ENCODE measurements around the gene MAP3K12.

Gene MAP3K12

DNA sequence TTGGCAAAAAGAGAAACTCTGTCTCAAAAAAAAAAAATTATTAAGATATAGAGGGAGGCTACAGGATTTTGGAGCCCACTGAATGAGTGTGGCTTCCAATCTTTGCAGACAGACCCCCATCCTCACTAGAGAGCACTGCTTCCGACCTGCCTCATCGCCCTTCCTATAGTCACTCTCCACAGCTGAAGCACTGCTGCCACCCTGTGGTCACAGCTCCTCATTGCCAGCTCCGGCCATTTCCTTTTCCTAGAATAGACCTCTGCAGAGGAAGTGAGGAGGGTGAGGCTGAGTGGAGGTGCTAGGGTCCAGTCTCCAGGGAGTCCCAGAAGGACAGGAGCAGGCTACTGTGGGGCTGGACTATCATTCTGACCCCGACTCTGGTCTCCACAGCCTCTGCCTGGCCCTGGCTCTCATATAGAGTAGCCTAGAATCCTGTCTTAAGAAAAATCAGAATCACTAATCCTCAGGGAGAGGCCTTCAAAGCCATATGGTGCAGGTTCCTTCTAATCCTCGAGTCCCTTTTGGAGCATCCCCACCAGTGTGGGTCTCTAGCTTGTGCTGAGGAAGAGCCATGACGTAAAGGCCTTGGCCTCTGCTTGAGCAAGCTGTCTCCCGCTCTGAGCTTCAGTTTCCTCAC lies 9.4 kb upstream of the MAP3K12 start:
- peak; percentile 76 for DNase-seq

DNA sequence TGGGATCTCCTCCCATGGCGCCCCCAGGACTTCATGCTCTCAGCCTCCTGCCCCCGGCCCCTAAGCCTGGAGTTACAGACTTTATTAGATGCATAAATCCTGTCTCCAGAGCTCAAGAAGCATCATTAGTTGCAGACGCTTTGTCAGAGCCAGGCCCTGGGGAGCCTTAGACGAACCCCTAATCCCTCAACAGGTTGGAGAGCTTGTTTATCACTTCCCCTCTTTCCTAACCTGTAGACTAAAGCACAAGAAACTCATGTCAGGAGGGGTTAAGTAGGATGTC lies 8.3 kb upstream of the MAP3K12 start:
- DNase-seq = no peak

DNA sequence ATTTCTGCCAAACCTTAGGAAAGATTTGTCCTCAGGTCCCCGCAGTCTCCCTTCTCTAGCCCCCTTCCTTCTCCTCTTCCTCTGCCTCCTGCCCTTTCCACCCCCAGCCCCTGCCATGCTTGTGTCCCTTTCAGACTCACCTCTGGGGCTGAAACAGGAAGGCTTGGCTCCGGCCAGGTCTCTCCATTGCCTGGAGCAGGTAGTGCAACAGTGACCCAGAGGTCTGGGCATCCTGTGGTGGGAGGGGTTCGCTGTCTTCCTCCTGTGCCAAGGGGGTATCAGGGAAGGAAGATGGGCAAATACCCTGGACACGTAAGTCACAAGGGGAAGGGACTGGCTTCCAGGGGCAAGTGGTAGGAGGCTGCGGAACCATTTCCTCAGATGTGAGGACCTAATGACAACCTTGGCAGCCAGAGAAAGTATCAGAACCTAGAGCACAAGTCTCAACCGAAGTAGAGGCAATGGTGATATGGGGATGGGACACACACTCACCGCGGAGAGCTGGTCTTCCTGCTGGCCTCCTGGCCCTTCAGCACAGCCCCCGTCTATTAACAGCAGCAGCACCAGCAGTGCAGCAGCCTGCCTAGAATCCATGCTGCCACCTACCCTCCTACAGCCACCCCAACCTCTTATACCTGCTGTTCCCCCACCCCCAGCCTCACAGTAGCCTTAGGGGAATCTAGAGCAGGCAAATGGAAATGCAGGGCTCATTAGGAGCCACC lies 7.8 kb upstream of the MAP3K12 start, which contains the start of gene NPFF:
NPFF (minus strand) TSS at position 604 of the 722 bp plus-strand sequence; CDS start at position 594, 10 bp downstream.
- DNase-seq = no peak

DNA sequence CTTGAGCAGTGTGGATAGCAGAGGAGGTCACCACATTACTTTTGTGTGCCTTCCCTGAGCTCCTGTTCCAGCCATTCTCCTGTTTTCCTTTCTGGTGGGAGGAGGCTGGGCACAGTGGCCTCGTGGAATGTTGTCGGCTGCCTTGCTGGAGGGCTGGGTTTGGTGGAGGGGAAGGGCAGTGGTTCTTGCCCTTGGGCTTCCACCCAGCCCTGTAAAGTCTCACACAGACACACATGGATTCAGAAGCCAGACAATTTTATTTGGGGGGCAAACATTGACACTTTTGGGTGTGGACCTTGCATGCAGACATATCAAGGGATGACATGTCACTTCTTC lies 7.2 kb upstream of the MAP3K12 start:
- DNase-seq = no peak

DNA sequence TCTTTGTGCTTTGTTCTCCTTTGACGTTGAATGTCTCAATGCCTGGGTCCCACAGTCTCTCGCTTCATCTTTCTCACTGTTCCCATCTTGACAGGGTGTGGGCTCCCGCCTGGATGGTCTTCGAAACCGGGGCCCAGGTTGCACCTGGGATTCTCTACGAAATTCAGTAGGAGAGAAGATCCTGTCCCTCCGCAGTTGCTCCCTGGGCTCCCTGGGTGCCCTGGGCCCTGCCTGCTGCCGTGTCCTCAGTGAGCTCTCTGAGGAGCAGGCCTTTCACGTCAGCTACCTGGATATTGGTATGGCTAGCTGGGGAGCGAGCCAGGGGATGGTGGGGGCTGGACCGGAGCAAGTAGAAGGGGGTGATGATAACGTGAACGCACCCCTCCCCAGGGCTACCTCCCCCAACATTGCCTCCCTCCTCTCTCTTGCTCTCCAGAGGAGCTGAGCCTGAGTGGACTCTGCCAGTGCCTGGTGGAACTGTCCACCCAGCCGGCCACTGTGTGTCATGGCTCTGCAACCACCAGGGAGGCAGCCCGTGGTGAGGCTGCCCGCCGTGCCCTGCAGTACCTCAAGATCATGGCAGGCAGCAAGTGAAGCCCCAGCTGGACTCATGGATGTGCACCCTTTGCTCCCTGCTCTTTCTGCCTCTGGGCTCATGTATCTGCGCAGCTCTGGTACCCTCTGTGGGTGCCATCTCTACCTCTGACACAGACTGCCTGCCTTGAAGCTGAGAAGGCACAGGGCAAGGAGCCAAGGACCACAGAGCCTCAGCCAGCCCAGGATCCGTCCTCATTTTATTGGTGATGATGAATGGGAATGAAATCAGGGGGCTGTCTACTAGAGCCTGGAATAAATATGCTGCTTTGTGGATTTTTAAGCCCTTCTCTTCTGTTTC lies 6.5 kb upstream of the MAP3K12 start:
- DNase-seq = no peak

DNA sequence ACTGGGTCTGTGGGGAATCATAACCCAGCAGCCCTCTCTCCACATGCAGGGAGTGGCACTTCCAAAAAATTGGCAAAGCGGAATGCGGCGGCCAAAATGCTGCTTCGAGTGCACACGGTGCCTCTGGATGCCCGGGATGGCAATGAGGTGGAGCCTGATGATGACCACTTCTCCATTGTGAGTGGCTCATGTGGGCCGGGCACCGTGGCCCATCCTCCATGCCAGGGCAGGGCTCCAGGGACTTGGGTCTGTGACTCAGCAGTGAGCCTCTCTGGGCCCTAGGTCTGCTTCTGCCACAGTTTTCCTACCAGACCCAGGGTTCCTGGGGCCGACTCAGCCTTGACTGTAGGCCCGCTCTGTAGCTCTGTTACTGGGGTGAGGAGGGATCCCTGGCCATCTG lies 5.8 kb upstream of the MAP3K12 start:
- no peak for DNase-seq

DNA sequence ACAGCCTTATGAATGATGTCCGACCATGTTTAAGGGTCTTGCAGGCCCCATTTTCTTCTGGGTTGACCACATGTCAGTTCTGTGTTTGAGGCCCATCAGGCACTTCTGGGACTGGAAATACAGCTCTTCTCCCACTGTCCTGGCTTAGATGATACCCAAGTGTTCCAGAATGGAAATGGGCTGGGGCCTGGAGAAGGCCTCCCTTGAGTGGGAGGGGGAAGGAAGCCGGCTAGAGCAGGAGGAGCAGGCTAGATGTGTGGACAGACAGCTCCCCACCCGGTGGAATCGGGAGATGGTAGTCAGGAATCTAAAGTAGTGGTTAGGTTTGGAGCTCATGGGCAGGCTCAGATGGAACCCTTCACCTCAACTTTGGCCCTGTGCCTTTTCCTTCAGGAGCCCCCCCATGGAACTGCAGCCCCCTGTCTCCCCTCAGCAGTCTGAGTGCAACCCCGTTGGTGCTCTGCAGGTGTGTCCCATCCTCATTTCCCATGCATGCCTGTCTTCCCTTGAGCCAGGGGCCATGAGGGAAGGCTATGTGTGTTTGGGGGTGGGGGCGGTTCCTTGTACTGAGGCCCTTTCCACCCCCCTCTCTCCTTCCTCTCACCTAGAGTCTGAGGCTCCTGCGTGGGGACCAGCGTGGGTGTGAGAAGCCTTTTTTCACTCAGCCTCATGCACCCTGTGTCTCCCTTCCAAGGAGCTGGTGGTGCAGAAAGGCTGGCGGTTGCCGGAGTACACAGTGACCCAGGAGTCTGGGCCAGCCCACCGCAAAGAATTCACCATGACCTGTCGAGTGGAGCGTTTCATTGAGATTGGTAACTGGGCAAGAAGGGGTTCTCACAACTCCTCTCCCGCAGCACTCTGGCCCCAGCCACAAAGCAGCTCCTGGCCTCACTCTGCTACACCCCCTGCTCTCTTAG lies 5.0 kb upstream of the MAP3K12 start:
- no peak for DNase-seq

DNA sequence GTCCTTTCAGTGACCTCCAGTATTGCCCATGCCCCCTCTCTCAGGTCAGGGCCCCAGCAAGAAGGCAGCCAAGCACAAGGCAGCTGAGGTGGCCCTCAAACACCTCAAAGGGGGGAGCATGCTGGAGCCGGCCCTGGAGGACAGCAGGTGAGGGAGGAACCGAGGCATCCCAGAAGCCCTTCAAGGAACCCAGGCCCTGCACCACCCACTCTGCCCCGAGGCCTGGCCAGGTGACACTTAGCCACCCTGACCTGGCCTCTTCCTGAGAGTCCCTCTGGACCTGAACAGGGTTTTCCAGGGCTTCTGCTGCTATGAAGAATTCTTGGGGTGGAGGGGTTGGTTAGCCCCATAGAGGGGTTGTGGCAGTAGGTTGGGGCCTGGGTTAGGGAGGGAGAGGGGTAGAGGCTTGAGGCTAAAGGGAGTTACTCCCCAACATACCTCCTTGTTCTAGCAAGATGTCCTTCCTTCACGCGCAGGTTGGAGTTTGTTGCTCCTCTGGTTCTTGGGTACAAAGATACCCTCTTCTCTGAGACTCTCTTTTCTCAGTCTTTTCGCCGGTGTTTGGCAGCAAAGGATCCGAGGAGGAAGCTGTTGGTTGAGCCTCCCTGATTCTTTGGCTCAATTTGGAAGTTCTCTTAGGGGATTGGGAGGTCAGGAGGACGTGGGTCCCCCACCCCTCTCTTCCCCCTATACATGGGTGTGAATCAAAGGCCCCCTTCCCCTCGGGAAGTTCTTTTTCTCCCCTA lies 3.9 kb upstream of the MAP3K12 start:
- no peak for DNase-seq

DNA sequence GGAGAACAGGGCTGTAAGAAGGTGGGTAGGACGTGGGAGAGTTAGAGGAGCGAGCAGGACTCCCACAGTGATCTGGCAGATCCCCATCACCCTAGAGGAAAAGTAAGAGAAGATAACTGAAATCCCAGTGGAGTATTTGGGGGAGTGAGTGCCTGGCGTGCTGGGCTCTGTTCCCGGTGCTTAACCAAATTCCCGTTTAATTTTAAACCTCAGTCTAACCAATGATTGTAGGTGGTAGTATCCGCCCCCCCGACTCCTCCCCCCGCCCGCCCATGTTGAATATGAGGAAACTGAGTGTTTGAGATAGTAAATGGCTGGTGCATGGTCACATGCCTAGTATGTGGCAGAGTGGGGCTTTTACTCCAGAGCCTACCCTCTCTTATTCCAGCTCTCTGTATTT lies 3.1 kb upstream of the MAP3K12 start:
- DNase-seq = no peak

DNA sequence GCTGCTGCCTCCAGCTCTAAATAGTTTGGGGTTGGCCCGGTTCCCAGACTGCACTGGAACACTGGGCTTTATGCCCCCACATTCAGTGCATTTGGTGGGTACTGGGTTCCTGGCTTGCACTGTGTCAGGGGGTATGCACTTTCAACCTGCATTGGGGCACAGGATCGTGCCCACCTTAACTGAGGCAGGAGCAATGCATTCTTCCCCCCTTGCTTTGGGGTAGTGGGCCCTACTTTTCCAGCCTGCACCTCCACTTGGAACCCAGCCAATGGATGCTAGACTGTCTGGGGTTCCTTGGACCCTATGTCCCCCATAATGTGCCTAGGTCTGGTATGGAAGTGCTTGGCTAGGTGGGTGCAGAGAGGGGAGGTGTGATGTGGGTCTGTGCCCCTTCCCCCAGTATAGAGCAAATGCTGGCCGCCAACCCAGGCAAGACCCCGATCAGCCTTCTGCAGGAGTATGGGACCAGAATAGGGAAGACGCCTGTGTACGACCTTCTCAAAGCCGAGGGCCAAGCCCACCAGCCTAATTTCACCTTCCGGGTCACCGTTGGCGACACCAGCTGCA lies 2.4 kb upstream of the MAP3K12 start:
- no peak for DNase-seq

DNA sequence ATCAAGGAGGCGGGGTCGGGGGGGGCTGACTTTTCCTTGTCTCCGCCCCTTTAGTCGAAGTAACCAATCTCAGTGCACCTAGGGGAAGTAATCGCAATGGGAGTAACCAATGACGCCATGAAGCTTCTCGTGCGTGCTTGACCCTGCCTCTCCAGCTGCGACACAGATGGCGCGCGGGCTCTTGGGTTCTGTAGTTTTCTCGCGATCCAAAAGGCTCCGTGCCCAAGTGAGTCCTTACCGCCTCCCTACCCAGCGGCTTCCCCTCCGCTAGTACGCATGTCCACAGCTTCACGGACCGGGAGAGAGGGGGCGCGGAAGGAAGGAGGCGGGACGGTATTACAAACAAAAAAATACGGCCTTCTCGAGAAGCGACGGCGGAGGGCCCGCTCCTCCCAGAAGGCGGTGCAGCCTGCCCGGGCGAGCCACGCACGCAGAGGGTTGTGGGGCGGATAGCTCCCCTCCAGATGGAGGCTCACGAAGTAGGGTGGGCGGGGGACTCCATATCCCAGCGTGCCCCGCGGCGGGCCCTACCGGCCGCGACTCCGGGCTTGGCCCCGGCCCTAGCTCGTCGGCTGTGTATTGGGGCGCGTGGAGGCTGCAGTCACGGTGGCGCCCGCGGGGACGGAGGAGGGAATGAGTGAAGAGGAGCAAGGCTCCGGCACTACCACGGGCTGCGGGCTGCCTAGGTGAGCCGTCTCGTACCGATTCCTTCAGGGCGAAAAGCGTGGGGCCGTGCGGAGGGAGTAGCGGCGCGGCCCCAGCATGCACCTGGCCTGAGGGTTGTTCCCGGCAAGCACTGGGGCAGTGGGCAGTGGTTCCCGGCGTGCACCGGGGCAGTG lies 1.7 kb upstream of the MAP3K12 start, which contains the start of gene TARBP2:
TARBP2 (plus strand) TSS at position 508 of the 839 bp plus-strand sequence; CDS start at position 634, 126 bp downstream.
- peak; percentile 99 for DNase-seq

DNA sequence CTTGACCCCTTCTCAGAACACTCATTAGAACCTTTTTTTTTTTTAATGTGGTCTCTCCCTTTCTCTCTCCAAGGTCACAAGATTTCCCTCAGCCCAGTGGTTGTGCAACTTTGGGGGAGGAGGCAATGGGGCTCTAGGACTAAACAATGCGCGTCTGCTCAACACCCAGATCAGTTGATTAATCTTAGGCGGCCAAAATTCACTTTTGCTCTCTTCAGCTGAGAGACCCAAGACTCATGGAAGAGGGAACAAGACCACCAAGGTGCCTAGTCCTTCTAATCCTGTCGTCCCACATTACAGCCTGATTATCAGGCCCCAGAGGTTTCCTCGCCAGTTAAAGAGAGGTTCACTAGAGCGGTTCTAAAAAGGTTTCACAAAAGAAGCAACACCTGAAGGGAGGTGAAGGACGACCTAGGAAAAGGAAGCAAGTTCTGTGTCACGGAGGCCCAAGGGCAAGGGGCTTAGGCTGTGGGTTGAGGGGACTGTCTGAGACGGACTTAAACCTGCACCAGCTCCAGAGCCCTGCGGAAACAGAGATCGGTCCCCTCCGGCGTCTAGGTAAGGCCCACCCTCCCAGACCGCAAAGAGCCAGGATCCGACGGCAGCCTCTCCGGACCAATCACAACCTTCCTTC lies 1.0 kb upstream of the MAP3K12 start:
- no peak for DNase-seq

DNA sequence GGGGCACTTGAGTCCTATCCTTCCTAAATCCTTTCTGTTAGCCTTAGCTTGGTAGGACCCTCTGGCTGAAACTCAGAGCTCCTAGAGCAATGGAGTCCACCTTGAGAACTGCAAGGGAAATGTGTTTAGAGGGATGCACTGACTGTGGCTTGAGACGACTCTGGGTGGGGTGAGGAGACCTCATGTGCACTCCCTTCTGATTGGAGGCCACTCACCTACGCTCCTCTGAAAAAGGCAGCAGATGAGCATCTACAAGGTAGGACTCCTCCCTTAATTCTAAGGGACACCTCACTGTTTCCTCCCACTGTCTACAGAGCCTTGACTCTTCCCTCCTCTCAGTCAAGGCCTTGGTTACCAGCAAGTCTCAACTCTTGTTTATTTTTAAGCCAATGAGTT lies 1.0 kb downstream of the MAP3K12 start:
- no peak for DNase-seq

DNA sequence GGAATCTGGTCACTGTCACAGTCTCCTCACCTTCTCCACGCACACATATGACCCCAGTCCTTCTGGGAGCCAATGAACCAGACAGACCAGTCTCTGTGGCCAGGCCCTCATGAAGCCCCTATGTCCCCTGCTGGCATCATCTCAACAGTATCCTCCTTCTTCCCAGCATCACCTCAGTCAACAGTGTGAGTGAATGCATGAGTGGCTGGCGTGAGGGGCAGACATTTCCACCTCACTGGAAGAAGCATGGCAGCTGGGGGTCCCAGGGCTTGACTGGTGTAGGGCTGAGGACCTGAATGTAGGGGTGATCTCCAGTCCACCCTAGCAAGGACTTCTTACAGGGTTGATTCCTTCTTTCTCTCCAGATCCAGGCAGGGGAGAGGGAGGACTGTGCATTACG lies 1.8 kb downstream of the MAP3K12 start:
- DNase-seq = no peak

DNA sequence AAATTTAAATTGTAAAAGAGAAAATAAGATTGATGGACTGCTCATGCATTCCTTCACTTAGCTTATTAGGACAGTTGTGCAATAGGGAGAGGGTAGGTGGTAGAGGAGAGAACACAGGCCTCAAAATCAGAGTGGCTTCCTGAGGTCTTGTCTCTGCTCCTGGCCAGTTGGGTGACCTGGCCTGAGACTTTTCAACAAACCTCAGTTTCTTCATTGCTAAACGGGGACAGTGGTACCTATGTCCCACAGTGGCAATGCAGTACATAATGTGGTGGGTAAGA lies 2.6 kb downstream of the MAP3K12 start:
- DNase-seq = no peak

DNA sequence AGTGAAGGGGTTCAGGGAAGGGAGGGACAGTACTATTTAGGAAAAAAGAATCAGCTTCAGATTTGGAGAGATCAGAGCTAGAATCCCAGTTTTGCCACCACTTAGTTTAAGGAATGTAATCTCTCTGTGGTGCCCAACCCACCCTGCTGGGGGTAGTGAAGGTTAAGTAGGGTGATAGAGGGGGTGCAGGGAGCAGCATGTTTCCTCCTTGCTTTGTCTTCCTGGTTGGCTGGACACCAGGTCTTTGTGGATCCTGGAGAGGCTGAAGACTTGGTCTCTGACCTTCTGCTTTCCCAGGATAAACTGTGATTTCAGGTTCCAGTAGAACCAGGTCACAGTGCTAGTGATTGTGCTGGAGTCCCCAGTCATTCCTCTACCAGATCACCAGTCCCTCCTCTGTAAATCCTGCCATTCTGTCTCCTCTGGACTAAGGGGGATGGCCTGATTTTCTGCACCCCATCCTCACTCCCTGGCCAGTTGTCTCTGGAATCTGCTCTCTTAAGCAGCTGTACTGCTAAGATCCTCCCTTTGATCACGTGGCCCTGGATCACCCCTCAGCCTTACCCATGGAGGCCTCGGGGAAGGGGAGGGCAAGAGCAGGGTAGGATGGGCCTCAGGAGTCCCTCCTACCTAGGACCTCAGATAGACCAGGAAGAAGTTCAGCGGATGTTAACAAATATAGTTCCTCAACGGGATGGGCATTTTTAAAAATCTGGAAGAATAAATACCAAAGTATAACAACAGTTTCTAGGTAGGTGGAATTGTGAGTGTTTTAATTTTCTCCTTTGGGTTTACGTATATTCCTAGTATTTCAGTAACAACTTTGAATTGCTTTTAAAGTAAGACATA lies 3.1 kb downstream of the MAP3K12 start:
- no peak for DNase-seq

DNA sequence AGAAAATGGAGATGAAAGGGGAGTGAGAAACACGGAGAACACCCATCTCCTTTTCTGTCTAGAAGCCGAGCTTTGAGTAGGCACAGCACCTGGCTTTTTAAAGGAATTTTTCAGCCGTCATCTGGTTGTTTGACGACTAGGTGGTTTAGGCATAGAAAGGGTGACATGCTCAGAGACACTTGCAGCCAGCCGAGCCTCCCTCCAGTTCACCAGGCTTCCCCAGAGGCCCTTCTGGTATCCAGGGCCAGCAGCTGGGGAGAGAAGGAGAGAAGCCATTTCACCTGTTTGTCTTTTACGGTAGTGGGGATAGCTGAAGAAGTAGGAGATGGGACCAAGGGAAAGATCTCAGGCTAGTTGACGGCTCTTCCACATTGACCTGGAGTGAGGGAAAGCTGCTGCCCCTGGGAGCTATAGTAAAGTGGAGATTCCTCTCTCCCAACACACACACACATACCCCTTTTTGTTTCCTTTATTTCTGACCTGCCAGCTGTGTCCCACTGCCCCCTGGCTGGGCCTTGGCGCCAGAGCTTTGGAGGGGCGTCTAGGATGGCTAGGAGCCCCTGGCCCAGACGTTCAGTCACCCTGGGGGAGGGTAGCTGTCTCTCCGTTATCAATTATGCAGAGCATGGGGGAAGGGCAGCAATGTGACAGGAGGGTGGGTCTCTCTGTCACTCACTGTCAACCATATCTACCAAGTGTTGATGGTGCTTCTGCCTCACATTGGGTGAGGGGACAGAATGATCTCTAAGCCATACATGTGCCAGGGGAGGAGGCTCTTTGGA lies 5.5 kb downstream of the MAP3K12 start:
- DNase-seq = no peak

DNA sequence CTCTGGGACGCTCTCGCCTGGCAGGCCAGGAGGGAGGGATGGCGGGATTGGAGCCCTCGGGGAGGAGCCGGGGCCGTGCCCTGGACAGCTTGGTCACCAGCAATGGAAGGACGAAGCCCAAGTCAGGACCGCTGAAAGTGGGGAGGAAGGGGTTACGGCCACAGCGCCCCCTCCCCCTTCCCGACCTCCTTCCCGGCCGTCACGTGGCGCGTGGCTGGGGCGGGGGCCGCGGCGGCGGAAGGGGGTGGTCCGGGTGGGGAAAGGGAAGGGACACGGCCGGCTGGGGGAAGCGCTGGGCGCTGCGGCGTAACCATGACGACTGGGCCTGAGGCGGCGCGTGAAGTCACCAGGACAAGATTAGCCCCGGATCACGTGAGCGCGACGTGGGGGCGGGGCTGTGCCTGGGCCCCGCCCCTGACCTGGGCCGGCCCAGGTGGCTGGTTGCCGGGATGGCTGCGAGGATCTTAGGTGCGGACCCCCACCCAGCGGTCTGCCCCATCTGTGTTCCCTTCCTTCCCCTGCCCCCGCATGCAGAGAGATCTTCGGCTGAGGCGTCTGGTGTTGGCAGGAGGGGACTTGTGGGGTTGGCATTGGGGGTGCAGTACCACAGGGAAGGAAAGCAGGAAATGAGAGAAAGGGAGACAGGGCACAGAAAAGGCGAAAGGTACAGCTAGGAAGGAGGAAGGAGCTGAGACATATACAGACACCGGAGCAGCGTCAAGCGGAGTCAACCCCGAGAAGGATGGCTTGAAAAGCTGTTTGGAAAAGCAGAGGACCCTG lies 6.2 kb downstream of the MAP3K12 start:
- DNase-seq = peak; percentile 79
